HL-60 (cell line): ENCODE data around the gene NSL1.
"Not testable (repeated sequence)": the region's sequence is repeated elsewhere in the genome, so short reads cannot be mapped to it uniquely, and the experiment has no call there.

ENCODE experiments used
- DNase-seq, 2 experiments: peaks; one replicate each; pipeline ENCODE4 v3.0.0-alpha.2; 2010 to 2020; ENCODE audit warnings: low read depth in 1 of 2, low spot score in 1 of 2
- H3K27ac ChIP-seq: fragments of 250-450 bp; sonication (Bioruptor Pico); replicated peaks from 2 replicates; pipeline ENCODE4 v1.5.1; 2020; ENCODE audit warnings: mild to moderate bottlenecking, moderate library complexity
- H3K27me3 ChIP-seq: fragments of 250-450 bp; sonication (Bioruptor Pico); 2 replicates; pipeline ENCODE4 v1.5.1; 2021; ENCODE audit warnings: mild to moderate bottlenecking, moderate library complexity; ENCODE audit not compliant: insufficient read depth, poor library complexity, severe bottlenecking
- H3K4me3 ChIP-seq: replicated peaks from 2 replicates; pipeline ENCODE4 v1.5.1; 2011; ENCODE audit warnings: mild to moderate bottlenecking, control low read depth, low read length; ENCODE audit not compliant: insufficient read depth
- GABPA ChIP-seq: IDR thresholded peaks from 2 replicates; pipeline ENCODE4 v1.6.1; 2012; ENCODE audit warnings: low read depth
- POLR2AphosphoS5 ChIP-seq: IDR thresholded peaks from 2 replicates; pipeline ENCODE4 v1.6.1; 2012; ENCODE audit warnings: low read depth
- SPI1 ChIP-seq: IDR thresholded peaks from 2 replicates; pipeline ENCODE4 v1.6.1; 2012; ENCODE audit warnings: low read depth, mild to moderate bottlenecking, borderline replicate concordance
- TF ChIP-seq, protein P1 (sequence below): IDR thresholded peaks from 2 replicates; pipeline ENCODE4 v1.6.1; 2012; ENCODE audit warnings: low read depth; ENCODE audit not compliant: insufficient replicate concordance
- TF ChIP-seq, protein P2 (sequence below): IDR thresholded peaks from one replicate; pipeline ENCODE4 v1.5.1; 2011; ENCODE audit warnings: low read length, control low read depth, inconsistent platforms; ENCODE audit not compliant: insufficient read depth

NSL1 gene

DNA sequence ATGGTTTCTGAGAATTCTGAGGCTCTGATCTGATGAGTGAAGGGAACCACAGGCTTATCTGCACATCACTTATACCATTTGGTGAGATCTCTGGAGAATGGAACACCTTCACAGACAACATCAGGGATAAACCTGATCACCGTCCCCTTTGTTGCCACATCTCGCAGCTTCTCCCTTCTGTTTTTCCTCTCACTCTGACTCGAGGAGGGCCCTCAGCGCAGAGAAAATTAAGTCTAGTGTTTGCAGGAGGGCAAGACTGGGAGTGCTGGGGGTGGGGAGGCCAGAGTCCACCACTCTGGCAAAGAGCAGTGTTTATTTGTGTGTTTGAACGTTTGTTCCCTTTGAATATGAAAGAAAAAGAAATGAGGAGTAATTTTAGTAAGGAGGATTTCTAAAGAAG lies 63.0 kb downstream of the NSL1 start:
- H3K27me3 ChIP-seq = no peaks in the 10 kb centered on the region
- no peak for TF ChIP-seq SPI1
- TF ChIP-seq, protein P1, sequence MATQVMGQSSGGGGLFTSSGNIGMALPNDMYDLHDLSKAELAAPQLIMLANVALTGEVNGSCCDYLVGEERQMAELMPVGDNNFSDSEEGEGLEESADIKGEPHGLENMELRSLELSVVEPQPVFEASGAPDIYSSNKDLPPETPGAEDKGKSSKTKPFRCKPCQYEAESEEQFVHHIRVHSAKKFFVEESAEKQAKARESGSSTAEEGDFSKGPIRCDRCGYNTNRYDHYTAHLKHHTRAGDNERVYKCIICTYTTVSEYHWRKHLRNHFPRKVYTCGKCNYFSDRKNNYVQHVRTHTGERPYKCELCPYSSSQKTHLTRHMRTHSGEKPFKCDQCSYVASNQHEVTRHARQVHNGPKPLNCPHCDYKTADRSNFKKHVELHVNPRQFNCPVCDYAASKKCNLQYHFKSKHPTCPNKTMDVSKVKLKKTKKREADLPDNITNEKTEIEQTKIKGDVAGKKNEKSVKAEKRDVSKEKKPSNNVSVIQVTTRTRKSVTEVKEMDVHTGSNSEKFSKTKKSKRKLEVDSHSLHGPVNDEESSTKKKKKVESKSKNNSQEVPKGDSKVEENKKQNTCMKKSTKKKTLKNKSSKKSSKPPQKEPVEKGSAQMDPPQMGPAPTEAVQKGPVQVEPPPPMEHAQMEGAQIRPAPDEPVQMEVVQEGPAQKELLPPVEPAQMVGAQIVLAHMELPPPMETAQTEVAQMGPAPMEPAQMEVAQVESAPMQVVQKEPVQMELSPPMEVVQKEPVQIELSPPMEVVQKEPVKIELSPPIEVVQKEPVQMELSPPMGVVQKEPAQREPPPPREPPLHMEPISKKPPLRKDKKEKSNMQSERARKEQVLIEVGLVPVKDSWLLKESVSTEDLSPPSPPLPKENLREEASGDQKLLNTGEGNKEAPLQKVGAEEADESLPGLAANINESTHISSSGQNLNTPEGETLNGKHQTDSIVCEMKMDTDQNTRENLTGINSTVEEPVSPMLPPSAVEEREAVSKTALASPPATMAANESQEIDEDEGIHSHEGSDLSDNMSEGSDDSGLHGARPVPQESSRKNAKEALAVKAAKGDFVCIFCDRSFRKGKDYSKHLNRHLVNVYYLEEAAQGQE = no peak
- TF ChIP-seq, protein P2, sequence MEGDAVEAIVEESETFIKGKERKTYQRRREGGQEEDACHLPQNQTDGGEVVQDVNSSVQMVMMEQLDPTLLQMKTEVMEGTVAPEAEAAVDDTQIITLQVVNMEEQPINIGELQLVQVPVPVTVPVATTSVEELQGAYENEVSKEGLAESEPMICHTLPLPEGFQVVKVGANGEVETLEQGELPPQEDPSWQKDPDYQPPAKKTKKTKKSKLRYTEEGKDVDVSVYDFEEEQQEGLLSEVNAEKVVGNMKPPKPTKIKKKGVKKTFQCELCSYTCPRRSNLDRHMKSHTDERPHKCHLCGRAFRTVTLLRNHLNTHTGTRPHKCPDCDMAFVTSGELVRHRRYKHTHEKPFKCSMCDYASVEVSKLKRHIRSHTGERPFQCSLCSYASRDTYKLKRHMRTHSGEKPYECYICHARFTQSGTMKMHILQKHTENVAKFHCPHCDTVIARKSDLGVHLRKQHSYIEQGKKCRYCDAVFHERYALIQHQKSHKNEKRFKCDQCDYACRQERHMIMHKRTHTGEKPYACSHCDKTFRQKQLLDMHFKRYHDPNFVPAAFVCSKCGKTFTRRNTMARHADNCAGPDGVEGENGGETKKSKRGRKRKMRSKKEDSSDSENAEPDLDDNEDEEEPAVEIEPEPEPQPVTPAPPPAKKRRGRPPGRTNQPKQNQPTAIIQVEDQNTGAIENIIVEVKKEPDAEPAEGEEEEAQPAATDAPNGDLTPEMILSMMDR = no peak
- TF ChIP-seq POLR2AphosphoS5 = no peak
- no peak for TF ChIP-seq GABPA
- DNase-seq = no peak
- no peak overlapping the region for H3K27ac ChIP-seq
- no peak overlapping the region for H3K4me3 ChIP-seq

DNA sequence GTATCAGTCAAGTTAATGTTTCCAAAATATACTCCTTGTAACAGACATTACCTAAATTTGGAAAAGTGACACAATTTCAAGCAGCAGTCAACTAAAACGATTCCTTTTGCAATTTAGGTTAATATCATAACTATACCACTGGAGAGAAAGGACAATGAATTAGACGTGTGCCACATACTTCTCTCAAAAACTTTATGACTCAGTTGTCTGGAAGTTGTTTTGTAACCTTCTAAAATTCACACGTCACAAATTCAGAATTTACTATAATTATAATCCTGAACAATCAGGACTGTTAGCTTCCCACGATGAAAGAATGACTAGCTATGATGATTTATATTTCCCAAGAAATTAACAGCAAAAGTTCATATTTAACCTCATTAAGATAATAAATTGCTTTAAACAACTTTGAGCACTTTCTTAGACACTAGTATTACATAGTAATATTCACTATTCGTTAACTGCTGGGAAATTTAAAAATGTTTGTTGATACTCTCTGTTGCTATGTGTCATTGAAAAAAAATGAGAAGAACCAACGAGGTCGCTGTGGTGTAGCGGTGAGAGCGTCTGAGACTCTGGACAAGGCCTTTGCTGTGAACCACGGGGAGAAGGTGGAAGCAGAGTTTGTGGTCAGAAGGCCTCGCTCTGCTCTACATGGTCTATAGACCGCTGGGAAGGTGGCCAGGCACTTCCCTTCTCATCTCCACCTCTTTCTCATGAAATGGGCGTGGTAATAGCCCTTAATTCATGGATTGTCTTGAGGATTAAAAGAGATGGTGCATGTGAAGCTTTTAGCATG lies 64.0 kb downstream of the NSL1 start:
- peak in 1 of 2 experiments; percentile 77 for DNase-seq
- peak; percentile 61; the same call in 1 of the 2 replicates for TF ChIP-seq SPI1
- no peak for TF ChIP-seq GABPA
- peak overlapping the region; percentile 43 for H3K27ac ChIP-seq

DNA sequence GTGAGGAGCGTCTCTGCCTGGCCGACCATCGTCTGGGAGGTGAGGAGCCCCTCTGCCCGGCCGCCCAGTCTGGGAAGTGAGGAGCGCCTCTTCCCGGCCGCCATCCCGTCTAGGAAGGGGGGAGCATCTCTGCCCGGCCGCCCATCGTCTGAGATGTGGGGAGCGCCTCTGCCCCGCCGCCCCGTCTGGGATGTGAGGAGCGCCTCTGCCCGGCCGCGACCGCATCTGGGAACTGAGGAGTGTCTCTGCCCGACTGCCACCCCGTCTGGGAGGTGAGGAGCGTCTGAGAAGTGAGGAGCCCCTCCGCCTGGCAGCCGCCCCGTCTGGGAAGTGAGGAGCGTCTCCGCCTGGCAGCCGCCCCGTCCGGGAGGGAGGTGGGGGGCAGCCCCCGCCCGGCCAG lies 66.9 kb downstream of the NSL1 start:
- not testable (repeated sequence) for H3K27ac ChIP-seq, H3K4me3 ChIP-seq, H3K27me3 ChIP-seq, DNase-seq

More for the DNA sequence above, 64.0 kb downstream of the NSL1 start:
- no peak overlapping the region for H3K4me3 ChIP-seq
- H3K27me3 ChIP-seq = no peaks in the 10 kb centered on the region

DNA sequence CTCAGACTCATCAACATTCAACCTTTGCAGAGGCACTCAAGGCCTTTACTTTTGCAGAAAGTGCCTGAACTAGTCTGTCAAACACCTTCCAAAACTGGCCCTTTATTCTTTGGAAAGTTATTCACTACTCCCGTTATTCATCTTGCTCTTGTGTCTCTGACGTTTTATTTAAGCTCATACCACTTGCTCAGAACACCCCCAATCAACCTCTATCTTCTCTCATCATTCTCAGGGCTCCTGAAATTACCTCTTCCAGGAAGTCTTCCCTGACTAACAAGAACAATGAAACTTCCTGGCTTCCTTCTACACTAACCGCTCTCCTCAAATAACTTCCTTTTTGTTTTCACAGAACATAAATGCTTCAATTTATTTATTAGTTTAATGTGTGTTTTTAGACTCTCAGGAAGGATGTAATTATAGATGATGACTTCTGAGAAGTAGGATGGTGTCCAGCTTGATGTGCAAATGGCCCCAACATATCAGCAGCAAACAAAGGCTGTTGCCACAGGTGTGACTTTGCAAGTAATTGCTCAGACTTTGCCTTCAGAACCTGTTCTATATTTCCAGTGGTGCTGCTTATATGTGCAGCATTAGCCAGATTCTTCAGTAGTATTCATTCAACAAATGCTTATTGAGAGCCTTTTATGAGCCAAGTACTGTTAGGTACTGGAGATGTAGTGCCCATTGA lies 69.2 kb downstream of the NSL1 start:
- no peak for DNase-seq
- no peak for TF ChIP-seq POLR2AphosphoS5
- TF ChIP-seq, protein P2 = no peak
- TF ChIP-seq SPI1 = no peak
- TF ChIP-seq, protein P1 = no peak
- no peaks in the 10 kb centered on the region for H3K27me3 ChIP-seq
- no peak overlapping the region for H3K27ac ChIP-seq
- H3K4me3 ChIP-seq = no peak overlapping the region
